ENCODE results near the gene MFSD11. TPM values are rescaled to one million over a fixed set of nuclear protein-coding genes. Genes with fewer than 3 reads are reported as not detected.

The MFSD11 gene
- total RNA-seq, 1 experiment from 2014 or later: 40.4 TPM

GRCh38 chr17:76690596-76691280, 47.2 kb upstream of the MFSD11 start:
- POLR2A ChIA-PET: interaction anchor here (0.5 kb wide), 1 partner anchor 29 kb away, joined by 9 read pairs; no protein-coding TSS in a partner anchor
- Mint-ChIP-seq H3K36me3 (ENCODE audit: insufficient read depth, unreplicated experiment) (peaks cover 3% of the 10 kb centered on the region), H3K27me3 (ENCODE audit: insufficient read depth, unreplicated experiment) (no peaks in the 10 kb centered on the region), H3K27ac (ENCODE audit: unreplicated experiment) (no peak overlapping the region), H3K4me3 (ENCODE audit: unreplicated experiment) (no peak overlapping the region), H3K9me3 (ENCODE audit: unreplicated experiment) (no peaks in the 10 kb centered on the region), H3K4me1 (ENCODE audit: low read depth, unreplicated experiment) (peaks cover 18% of the 10 kb centered on the region)
- CTCF ChIA-PET: no interaction called here
- no peak for TF ChIP-seq CTCF (IDR thresholded peaks at IDR 0.05; ENCODE audit: insufficient read depth in 1 of 2, low read depth in 1 of 2, low read length in 1 of 2, severe bottlenecking in 1 of 2, unreplicated experiment in 1 of 2)
- no peak for DNase-seq
- Histone ChIP-seq H3K36me3 (ENCODE audit: control insufficient read depth, insufficient read depth, low read length) (no peaks in the 10 kb centered on the region), H3K4me3 (ENCODE audit: low read depth, low read length) (no peak overlapping the region), H3K4me1 (peaks cover 30% of the 10 kb centered on the region), H3K9me3 (no peaks in the 10 kb centered on the region), H3K27me3 (replicated peaks; ENCODE audit: control insufficient read depth, insufficient read depth, low read length) (no peaks in the 10 kb centered on the region)
- BruUV-seq (replicated peaks): no TSS peak
- intact Hi-C loops (cut with micrococcal nuclease; ENCODE audit: unreplicated experiment): no loop called here

DNA sequence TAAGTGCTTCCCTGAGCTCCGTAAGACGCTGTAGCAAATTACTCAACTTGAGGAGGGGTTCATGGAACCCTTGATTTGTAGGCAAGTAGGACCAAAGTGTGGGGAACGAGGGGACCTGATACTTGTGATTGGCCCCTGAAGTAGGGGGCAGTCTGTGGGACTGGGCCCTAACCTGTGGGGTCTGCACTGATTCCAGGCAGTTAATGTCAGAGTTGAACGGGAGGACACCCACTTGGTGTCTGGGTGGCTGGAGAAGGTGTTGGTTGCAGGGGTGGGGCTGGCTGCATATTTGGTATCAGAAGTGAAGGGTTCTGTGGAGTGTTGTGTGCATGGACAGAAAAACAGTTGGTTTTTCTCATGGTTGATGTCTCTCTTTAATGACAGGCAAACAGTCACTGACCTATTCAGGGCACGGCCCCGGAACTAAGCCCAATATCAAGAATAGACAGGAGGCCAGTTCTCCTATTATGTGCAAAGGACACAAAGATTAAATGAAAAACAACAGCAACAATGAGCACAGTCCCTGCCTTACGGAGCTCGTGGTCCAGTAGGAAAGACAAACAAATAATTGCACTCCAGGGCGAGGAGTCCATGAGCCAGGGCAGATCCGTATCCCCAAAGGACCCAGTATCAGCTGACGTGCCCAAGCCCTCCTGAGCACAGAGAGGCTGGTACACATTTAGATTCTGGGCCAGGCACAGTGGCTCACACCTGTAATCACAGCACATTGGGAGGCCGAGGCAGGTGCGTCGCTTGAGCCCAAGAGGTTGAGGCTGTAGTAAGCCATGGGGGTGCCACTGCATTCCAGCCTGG, 46.3 kb upstream of the MFSD11 start:
- Mint-ChIP-seq H3K9me3 (ENCODE audit: unreplicated experiment) (no peaks in the 10 kb centered on the region), H3K4me3 (ENCODE audit: unreplicated experiment) (no peak overlapping the region), H3K4me1 (ENCODE audit: low read depth, unreplicated experiment) (peaks cover 18% of the 10 kb centered on the region), H3K36me3 (ENCODE audit: insufficient read depth, unreplicated experiment) (peaks cover 4% of the 10 kb centered on the region), H3K27me3 (ENCODE audit: insufficient read depth, unreplicated experiment) (no peaks in the 10 kb centered on the region), H3K27ac (ENCODE audit: unreplicated experiment) (no peak overlapping the region)
- Histone ChIP-seq H3K4me1 (peaks cover 23% of the 10 kb centered on the region), H3K4me3 (ENCODE audit: low read depth, low read length) (no peak overlapping the region), H3K9me3 (no peaks in the 10 kb centered on the region), H3K36me3 (ENCODE audit: control insufficient read depth, insufficient read depth, low read length) (no peaks in the 10 kb centered on the region), H3K27me3 (replicated peaks; ENCODE audit: control insufficient read depth, insufficient read depth, low read length) (no peaks in the 10 kb centered on the region)
- TF ChIP-seq CTCF (IDR thresholded peaks at IDR 0.05; ENCODE audit: insufficient read depth in 1 of 2, low read depth in 1 of 2, low read length in 1 of 2, severe bottlenecking in 1 of 2, unreplicated experiment in 1 of 2): no peak
- intact Hi-C loops (cut with micrococcal nuclease; ENCODE audit: unreplicated experiment): no loop called here
- POLR2A ChIA-PET: no interaction called here
- BruUV-seq (replicated peaks): no TSS peak
- no peak for DNase-seq
- CTCF ChIA-PET: no interaction called here

DNA sequence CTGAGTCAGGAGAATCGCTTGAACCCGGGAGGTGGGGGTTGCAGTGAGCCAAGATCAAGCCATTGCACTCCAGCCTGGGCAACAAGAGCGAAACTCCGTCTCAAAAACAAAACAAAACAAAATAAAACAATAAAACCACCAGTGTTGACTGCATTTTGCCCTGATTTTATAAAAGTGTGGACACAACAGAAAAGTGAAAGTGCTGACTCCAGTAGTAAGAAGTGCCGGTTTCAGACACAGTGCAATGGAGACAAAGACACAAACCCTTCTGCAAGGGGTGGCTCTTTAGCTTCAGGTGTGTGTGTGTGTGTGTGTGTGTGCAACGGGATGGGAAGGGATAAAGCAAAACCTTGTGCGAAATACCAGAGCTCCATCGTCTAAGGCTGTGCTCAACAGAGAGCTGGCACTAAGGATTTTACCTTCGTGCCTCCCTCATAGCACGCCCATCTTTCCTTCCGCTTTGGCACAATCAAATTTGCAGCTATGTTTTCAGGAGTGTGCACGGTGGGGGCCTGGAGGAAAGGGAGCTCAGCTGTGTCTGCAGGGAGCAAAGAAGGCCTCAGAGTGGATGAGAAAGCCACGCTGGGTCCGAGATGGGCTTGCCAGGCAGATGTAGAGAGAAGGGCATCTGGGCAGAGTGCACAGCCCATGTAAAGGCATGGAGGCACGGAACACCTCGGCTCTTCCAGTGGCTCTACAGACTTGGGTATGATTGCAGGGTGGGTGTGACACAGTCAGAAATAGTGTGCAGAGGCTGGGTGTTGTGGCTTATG, 42.7 kb upstream of the MFSD11 start:
- Mint-ChIP-seq H3K27ac (ENCODE audit: unreplicated experiment) (no peak overlapping the region), H3K27me3 (ENCODE audit: insufficient read depth, unreplicated experiment) (no peaks in the 10 kb centered on the region)

More for the DNA sequence above, 42.7 kb upstream of the MFSD11 start:
- H3K27me3 ChIP-seq (replicated peaks; ENCODE audit: control insufficient read depth, insufficient read depth, low read length): no peaks in the 10 kb centered on the region
- POLR2A ChIA-PET: no interaction called here
- no peak for TF ChIP-seq CTCF (IDR thresholded peaks at IDR 0.05; ENCODE audit: insufficient read depth in 1 of 2, low read depth in 1 of 2, low read length in 1 of 2, severe bottlenecking in 1 of 2, unreplicated experiment in 1 of 2)
- no peak for DNase-seq
- intact Hi-C loops (cut with micrococcal nuclease; ENCODE audit: unreplicated experiment): no loop called here
- Mint-ChIP-seq H3K36me3 (ENCODE audit: insufficient read depth, unreplicated experiment) (peaks cover 20% of the 10 kb centered on the region), H3K4me3 (ENCODE audit: unreplicated experiment) (no peak overlapping the region), H3K9me3 (ENCODE audit: unreplicated experiment) (no peaks in the 10 kb centered on the region), H3K4me1 (ENCODE audit: low read depth, unreplicated experiment) (peaks cover 14% of the 10 kb centered on the region)
- H3K4me3 ChIP-seq (ENCODE audit: low read depth, low read length): no peak overlapping the region
- CTCF ChIA-PET: no interaction called here
- no TSS peak for BruUV-seq (replicated peaks)
- no peaks in the 10 kb centered on the region for H3K36me3 ChIP-seq (ENCODE audit: control insufficient read depth, insufficient read depth, low read length)
- peaks cover 9% of the 10 kb centered on the region for H3K4me1 ChIP-seq
- H3K9me3 ChIP-seq: no peaks in the 10 kb centered on the region
